Muscle of leg (tissue), 11 donors: Measurements from ENCODE around the gene C4orf46. TPM values are rescaled to one million over a fixed set of nuclear protein-coding genes. Genes with fewer than 3 reads are reported as not detected.

Experiments
- DNase-seq: peaks from one replicate; pipeline ENCODE4 v3.0.0; 2013
- H3K27ac ChIP-seq: one replicate; pipeline ENCODE4 v1.5.1; 2013; ENCODE audit warnings: mild to moderate bottlenecking, low read length, control low read depth
- H3K27me3 ChIP-seq: one replicate; pipeline ENCODE4 v1.6.1; 2013; ENCODE audit warnings: low read length; ENCODE audit not compliant: control insufficient read depth, insufficient read depth
- H3K36me3 ChIP-seq: one replicate; pipeline ENCODE4 v1.6.1; 2013; ENCODE audit warnings: low read length; ENCODE audit not compliant: control insufficient read depth, insufficient read depth
- H3K4me1 ChIP-seq: one replicate; pipeline ENCODE4 v1.6.1; 2013; ENCODE audit warnings: low read length; ENCODE audit not compliant: control insufficient read depth, insufficient read depth
- H3K4me3 ChIP-seq: one replicate; pipeline ENCODE4 v1.5.1; 2013; ENCODE audit warnings: low read length, control low read depth
- H3K9me3 ChIP-seq: replicated peaks from 2 replicates; pipeline ENCODE4 v1.6.1; 2013; ENCODE audit warnings: low read depth, low read length; ENCODE audit not compliant: control insufficient read depth
- WGBS: methylation state at CpG from one replicate; pipeline ENCODE4 v1.1.5; 2013; ENCODE audit warnings: missing lambda C conversion rate; ENCODE audit not compliant: insufficient coverage; 5-methylcytosine and 5-hydroxymethylcytosine counted together
- polyA plus RNA-seq, 8 donors: library from polyadenylated mRNA; unstranded; fragments of 120-200 nt; gene quantifications; one replicate each; pipeline versions ENCODE4 v1.2.1 to v1.2.3, GENCODE V29; 2013; ENCODE audit warnings: inconsistent platforms in 1 of 8, low replicate concordance in 1 of 8; ENCODE audit not compliant: insufficient read length in 8 of 8, insufficient read depth in 1 of 8
- total RNA-seq: library from RNA; stranded (reverse); fragments of 120-200 nt; gene quantifications from one replicate; pipeline ENCODE4 v1.2.4, GENCODE V29; 2013

The C4orf46 gene
- total and polyA plus RNA-seq, 9 donors, result 11.4 to 24.4 (median 20.2) TPM

- WGBS, result no CpG with 5 or more reads among the region's 2 CpGs
- H3K27ac ChIP-seq, result no peak overlapping the region
- no peak overlapping the region for H3K4me3 ChIP-seq
Measured at GRCh38 chr4:158625544-158625943, 46.1 kb downstream of the C4orf46 start.

DNA sequence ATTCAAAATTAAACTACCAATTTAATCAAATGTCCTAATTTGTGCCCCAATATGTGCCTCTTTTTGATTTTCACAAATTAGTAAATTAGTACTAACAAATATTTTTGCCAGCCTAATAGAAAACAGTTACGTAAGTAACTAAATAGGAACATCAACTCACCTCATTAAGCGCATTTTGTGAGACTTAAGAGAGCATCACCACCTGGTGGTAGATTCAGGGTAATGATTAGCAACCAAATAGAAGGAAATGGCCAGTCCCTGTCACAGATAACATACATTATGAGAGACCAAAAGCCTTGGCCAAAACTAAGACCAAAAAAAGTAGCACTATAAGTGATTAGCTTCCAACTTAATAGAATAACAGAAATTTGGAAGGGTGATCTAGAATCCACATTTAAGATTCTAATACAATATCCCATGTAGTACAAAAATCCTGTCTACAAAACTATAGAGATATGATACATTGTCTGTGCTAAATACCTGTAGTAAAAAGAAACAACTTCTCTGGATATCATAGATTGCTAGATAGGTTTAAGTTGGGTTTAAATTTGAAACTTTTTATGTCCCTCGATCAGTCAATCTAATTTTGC lies 46.7 kb downstream of the C4orf46 start:
- Histone ChIP-seq H3K36me3 (no peaks in the 10 kb centered on the region), H3K4me1 (no peaks in the 10 kb centered on the region), H3K9me3 (no peaks in the 10 kb centered on the region), H3K4me3 (no peak overlapping the region), H3K27ac (no peak overlapping the region), H3K27me3 (no peaks in the 10 kb centered on the region)
- no CpG with 5 or more reads among the region's 3 CpGs for WGBS
- DNase-seq, result peak; percentile 75

More at GRCh38 chr4:158625544-158625943, 46.1 kb downstream of the C4orf46 start:
- Histone ChIP-seq H3K9me3 (no peaks in the 10 kb centered on the region), H3K4me1 (no peaks in the 10 kb centered on the region), H3K27me3 (no peaks in the 10 kb centered on the region), H3K36me3 (no peaks in the 10 kb centered on the region)
- DNase-seq, result peak; percentile 20

DNA sequence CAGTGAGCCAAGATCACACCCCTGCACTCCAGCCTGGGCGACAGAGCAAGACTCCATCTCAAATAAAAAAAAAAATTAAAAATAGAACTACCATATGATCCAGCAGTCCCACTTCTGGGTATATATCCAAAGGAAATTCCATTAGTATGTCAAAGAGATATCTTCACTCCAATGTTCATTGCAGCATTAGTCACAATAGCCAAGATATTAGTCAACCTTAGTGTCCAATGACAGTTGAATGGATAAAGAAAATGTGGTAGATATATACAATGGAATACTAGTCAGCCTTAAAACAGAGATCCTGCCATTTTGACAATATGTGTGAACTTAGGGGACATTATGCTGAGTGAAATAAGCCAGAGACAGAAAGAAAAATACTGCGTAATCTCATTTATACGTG lies 49.4 kb downstream of the C4orf46 start:
- no peak for DNase-seq
- Histone ChIP-seq H3K36me3 (no peaks in the 10 kb centered on the region), H3K27ac (no peak overlapping the region), H3K27me3 (no peaks in the 10 kb centered on the region), H3K4me1 (no peaks in the 10 kb centered on the region), H3K4me3 (no peak overlapping the region), H3K9me3 (no peaks in the 10 kb centered on the region)
- 100% methylated on average over 2 of the region's 3 CpGs for WGBS

DNA sequence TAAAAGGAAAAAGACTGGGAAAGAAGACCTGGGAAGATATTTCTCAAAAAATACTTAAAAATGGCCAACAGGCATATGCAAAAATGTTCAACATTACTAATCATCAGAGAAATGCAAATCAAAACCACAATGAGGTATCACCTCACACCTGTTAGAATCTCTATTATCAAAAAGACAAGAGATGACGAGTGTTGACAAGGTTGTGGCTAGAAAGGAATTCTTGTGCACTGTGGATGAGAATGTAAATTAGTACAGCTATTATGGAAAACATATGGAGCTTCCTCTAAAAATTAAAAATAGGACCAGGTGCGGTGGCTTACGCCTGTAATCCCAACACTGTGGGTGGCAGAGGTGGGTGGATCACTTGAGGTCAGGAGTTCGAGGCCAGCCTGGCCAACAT lies 50.0 kb downstream of the C4orf46 start:
- WGBS, result no CpG with 5 or more reads among the region's 4 CpGs
- H3K27ac ChIP-seq, result no peak overlapping the region
- no peak for DNase-seq
- H3K4me3 ChIP-seq, result no peak overlapping the region
- no peaks in the 10 kb centered on the region for H3K27me3 ChIP-seq
- H3K36me3 ChIP-seq, result no peaks in the 10 kb centered on the region
- H3K9me3 ChIP-seq, result no peaks in the 10 kb centered on the region
- no peaks in the 10 kb centered on the region for H3K4me1 ChIP-seq

GRCh38 chr4:158617956-158618355 lies 53.7 kb downstream of the C4orf46 start:
- H3K9me3 ChIP-seq, result no peaks in the 10 kb centered on the region
- H3K27ac ChIP-seq, result no peak overlapping the region
- H3K4me1 ChIP-seq, result no peaks in the 10 kb centered on the region
- H3K27me3 ChIP-seq, result no peaks in the 10 kb centered on the region
- no peak overlapping the region for H3K4me3 ChIP-seq
- DNase-seq, result no peak
- H3K36me3 ChIP-seq, result no peaks in the 10 kb centered on the region

Other genes starting within 250 kb of the C4orf46 start
- 1.1 TPM for gene RXFP1, start 150.0 kb downstream of the C4orf46 start, total RNA-seq
- gene RXFP1, start 150.0 kb downstream of the C4orf46 start, polyA plus RNA-seq, result under 1 TPM; 0.05 to 0.54 (median 0.21) TPM
- gene ETFDH, start 409 bp upstream of the C4orf46 start, total RNA-seq, result 24.3 TPM
- gene ETFDH, start 409 bp upstream of the C4orf46 start, polyA plus RNA-seq, result 10 to 100 TPM; 16.5 to 26.6 (median 19.6) TPM
- 30.3 TPM for gene PPID, start 51.5 kb upstream of the C4orf46 start, total RNA-seq
- gene PPID, start 51.5 kb upstream of the C4orf46 start, polyA plus RNA-seq, result 10 to 100 TPM; 46.7 to 55.2 (median 48.0) TPM
- 18.5 TPM for gene FNIP2, start 97.1 kb upstream of the C4orf46 start, total RNA-seq
- 10 to 100 TPM in 7 of 8 donors, 1 to 10 TPM in 1; 8.8 to 17.7 (median 13.1) TPM for gene FNIP2, start 97.1 kb upstream of the C4orf46 start, polyA plus RNA-seq